Superior temporal gyrus (tissue), 1 donor: Measurements from ENCODE around the gene OSMR.

ENCODE experiments used
- DNase-seq: peaks from one replicate; pipeline ENCODE4 v3.0.0-alpha.2; 2016; ENCODE audit errors: extremely low spot score

Gene OSMR

DNA sequence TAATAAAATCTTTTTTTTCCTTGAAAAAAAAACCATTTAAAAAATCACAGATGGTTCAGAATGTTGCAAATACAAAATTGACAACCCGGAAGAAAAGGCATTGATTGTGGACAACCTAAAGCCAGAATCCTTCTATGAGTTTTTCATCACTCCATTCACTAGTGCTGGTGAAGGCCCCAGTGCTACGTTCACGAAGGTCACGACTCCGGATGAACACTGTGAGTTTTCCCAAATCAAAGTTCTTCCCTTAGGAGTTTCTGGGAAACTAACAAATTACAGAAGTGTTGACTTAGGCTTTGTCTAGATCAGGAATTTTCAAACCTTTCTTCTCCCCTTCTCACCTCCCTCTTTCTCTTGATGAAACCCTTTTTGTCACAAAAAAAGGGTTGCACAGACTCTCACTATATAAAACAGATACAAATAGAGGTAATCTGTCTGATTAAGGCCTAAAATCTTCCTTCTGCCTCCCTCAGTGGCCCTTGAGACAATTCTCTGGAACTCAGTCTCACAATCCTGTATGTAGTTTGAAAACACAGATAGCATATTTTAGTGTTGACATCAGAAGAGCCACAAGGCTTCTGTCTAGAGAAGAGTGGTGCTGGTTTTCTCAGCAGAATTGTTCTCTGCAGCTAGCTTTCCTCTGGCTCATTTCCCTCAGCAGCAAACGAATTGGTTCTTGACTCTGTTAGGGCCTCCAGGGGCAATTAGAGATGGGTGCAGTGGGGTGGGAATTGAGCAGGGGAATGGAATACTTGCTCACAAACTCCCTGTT lies 79.5 kb downstream of the OSMR start:
- DNase-seq = no peak

GRCh38 chr5:38926121-38926520 lies 80.3 kb downstream of the OSMR start:
- DNase-seq = no peak

DNA sequence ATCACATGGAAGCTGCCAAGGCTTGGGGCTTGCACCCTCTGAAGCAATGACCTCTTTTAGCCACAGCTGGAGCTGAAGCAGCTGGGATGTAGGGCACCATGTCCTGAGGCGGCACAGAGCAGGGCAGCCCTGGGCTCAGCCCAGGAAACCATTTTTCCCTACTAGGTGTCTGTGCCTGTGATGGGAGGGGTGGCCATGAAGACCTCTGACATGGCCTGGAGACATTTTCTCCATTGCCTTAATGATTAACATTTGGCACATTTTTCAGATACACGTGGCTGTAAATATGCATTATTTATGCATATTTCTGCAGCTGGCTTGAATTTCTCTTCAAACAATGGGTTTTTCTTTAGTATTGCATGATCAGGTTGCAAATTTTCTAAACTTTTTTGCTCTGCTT lies 81.7 kb downstream of the OSMR start:
- DNase-seq = no peak

GRCh38 chr5:38929838-38930237 lies 84.0 kb downstream of the OSMR start:
- no peak for DNase-seq

DNA sequence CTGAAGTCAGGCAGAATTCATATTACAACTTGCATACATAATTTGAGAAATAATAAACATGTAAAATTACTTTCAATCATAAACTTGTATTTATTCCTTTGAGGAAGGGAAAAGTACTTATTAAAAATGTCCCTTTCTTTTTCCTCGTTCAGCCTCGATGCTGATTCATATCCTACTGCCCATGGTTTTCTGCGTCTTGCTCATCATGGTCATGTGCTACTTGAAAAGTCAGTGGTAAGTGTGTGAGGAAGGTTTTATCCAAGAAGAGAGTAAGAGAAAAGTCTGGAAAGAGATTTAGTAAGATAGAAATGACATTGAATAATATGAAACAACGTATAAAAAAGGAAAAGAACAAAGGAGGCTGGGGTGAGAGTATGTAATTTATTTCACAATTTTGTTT lies 85.9 kb downstream of the OSMR start:
- no peak for DNase-seq

- no peak for DNase-seq
Measured at GRCh38 chr5:38932854-38933408, 87.1 kb downstream of the OSMR start.

GRCh38 chr5:38935437-38935836 lies 89.6 kb downstream of the OSMR start:
- DNase-seq = no peak

- DNase-seq = no peak
Measured at GRCh38 chr5:38936269-38936668, 90.5 kb downstream of the OSMR start.

- DNase-seq = no peak
Measured at GRCh38 chr5:38938424-38938823, 92.6 kb downstream of the OSMR start.

DNA sequence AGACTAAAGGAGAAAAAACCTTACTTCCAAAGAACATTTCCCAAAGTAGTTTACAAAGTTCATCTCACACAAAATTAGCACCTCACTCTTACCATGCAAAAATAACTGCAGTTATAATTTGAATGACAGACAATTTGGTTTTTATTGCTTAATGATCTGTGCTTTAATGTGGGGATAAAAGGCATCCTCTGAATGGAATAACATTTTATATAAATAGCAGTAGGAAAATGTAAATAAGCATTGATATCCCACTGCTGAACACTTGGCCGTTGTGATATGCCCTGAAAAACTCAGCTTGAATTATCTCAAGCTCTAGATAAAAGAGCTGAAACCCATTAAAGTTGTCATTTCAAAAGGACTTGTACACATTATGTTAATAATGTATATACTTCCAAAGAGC lies 93.2 kb downstream of the OSMR start:
- DNase-seq = no peak

DNA sequence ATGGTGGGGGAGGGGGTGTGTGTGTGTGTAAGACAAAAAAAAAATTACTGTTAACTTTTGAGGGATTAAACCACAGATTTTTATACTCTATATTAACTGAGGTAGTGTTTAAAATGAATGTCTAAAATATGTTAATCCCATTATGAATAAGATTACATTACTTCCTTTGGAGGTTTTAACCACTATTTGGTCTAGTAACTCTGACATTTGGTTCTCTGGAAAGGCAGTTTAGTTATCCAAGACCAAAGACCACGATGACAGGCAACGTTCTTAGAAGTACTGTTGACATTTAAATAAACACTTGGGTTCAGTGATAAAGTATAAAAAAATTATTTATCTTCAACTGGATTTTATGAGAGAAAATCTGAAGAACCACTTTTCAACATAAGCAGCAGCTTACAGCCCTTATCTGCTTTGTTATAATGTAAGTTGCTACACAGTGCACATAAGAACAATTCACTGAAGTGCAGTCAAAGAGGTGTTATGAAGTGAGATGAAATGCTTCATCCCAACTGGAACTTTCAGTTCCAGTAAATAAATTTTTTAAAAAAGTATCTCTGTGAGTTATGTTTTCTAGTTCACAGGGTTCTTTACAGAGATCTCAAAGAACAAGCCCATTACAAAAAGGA lies 94.5 kb downstream of the OSMR start:
- DNase-seq = no peak

DNA sequence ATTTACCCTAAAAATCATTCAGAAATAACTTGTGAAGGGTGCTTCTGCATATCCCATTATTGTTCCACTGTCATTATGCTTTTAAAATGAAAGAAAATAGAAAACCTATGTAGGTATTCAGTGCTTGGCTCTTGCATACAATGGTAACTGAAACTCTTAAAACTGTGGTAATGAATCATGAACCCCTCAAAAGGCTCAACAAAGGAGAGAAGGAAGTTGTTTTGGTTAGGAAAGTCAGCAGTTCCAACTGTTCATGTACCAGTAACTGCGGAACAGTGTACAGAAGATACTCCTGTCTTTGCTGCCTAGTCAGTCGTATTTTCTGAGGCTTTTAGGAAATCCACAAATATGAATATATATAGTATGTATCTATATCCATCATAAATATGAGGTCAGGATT lies 96.1 kb downstream of the OSMR start:
- no peak for DNase-seq

DNA sequence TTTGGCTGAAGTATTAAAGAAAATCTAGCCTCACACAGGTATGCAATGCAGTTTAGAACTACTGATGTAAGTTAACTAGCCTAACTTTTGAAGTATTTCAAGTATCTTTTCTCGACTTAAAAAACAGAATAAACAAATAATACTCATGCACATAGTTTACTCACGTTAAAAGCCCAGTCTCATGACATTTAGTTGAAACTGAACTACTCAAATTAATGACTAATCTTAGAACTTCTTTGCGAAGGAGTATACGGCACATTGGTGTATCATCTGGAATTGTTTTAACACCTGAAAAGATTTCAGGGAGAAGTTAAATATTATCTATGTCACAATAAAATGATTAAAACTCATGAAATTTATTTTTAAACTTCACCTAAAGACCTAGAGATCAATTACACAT lies 98.5 kb downstream of the OSMR start:
- DNase-seq = no peak

- DNase-seq = no peak
Measured at GRCh38 chr5:38948501-38948900, 102.7 kb downstream of the OSMR start.

GRCh38 chr5:38953426-38954012 lies 107.7 kb downstream of the OSMR start:
- DNase-seq = no peak

DNA sequence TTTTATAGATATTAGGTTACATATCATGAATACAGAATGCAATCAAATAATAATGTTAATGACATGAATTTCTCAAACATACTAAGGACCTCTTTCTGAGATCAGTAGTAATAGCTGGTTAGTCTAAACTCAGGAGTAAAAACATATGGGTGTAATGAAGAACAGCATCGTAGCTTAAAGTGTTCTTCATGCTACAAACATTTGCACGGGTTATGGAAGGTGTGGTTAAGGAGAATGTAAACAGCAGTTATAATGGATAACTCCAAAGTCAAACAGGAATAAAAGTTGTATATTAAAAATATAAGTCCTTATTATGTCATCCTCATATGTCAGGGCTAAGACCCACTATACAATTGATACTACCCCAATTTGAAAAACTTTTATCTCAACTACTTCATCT lies 115.9 kb downstream of the OSMR start:
- DNase-seq = no peak

DNA sequence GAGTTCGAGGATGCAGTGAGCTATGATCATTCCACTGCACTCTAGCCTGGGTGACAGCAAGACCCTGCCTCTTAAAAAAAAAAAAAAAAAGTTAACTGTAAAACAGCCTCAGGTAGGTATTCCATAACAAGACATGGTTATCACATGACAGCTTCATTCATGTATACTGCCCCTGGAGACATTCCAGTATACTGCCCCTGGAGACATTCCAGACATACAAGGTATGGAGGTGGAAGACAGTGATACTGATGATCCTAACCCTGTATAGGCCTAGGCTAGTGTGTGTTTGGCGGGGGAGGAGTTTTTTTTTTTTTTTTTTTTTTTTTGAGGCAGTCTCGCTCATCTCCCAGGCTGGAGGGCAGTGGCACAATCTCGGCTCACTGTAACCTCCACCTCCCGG lies 122.9 kb downstream of the OSMR start:
- DNase-seq = no peak

GRCh38 chr5:38978036-38978435 lies 132.2 kb downstream of the OSMR start:
- no peak for DNase-seq

DNA sequence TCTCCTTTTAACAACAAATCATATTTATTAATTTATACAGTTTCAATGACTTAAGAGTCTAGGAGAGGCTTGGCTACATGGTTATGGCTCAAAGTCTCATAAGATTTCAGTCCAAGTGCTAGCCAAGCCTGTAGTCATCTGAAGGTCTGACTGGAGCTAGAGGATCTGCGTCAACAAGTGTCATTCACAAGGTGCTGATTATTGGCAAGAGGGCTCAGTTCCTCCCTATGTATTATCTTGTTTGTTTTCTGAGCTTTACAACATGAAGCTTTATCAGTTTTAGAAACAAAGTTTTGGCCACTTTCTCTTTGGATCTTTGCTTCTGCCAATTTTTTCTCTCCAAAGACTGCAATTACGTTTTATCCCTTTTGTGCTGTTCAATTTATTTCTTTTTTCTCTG lies 133.7 kb downstream of the OSMR start:
- no peak for DNase-seq
